GM19239 (cell line): ENCODE measurements around the gene FRAS1.
A peak's percentile ranks its signal among the peaks of the same experiment; 100 is the strongest.

Source experiments
- DNase-seq: peaks from one replicate; pipeline ENCODE4 v3.0.0; 2011; ENCODE audit warnings: low spot score; ENCODE audit not compliant: insufficient read length
- FAIRE-seq: peaks from 2 replicates; lab custom pipeline; 2011; peaks lifted over from hg19 to GRCh38; lab: Jason Lieb, UNC

The FRAS1 gene

GRCh38 chr4:78552389-78553042 lies 495.4 kb downstream of the FRAS1 start:
- FAIRE-seq (peak; percentile 44), DNase-seq (no peak)

GRCh38 chr4:78553043-78553396 lies 495.9 kb downstream of the FRAS1 start:
- no peak for FAIRE-seq
- no peak for DNase-seq

- DNase-seq (no peak), FAIRE-seq (no peak)
These were observed 496.5 kb downstream of the FRAS1 start for GRCh38 chr4:78553529-78554060.

- DNase-seq (no peak), FAIRE-seq (no peak)
These were observed 499.5 kb downstream of the FRAS1 start for GRCh38 chr4:78556665-78557064.

- FAIRE-seq, result no peak
- DNase-seq, result no peak
These were observed 500.7 kb downstream of the FRAS1 start for GRCh38 chr4:78557841-78558240.

- no peak for FAIRE-seq
- DNase-seq, result no peak
These were observed 501.3 kb downstream of the FRAS1 start for GRCh38 chr4:78558410-78558809.

GRCh38 chr4:78560296-78560963 lies 503.3 kb downstream of the FRAS1 start:
- DNase-seq (no peak), FAIRE-seq (no peak)

- FAIRE-seq (no peak), DNase-seq (no peak)
These were observed 504.6 kb downstream of the FRAS1 start for GRCh38 chr4:78561677-78562076.

GRCh38 chr4:78562687-78563086 lies 505.6 kb downstream of the FRAS1 start:
- no peak for DNase-seq
- FAIRE-seq, result no peak

GRCh38 chr4:78565971-78566372 lies 508.8 kb downstream of the FRAS1 start:
- FAIRE-seq (no peak), DNase-seq (no peak)

- DNase-seq, result no peak
- no peak for FAIRE-seq
These were observed 509.8 kb downstream of the FRAS1 start for GRCh38 chr4:78566834-78567499.

- DNase-seq (no peak), FAIRE-seq (no peak)
These were observed 510.5 kb downstream of the FRAS1 start for GRCh38 chr4:78567500-78568060.

- FAIRE-seq (peak; percentile 21), DNase-seq (no peak)
These were observed 511.6 kb downstream of the FRAS1 start for GRCh38 chr4:78568640-78569305.

- FAIRE-seq, result no peak
- DNase-seq, result no peak
These were observed 512.2 kb downstream of the FRAS1 start for GRCh38 chr4:78569306-78569821.

GRCh38 chr4:78570117-78570516 lies 513.0 kb downstream of the FRAS1 start:
- no peak for FAIRE-seq

GRCh38 chr4:78571804-78572203 lies 514.7 kb downstream of the FRAS1 start:
- DNase-seq (no peak), FAIRE-seq (no peak)

More at GRCh38 chr4:78570117-78570516, 513.0 kb downstream of the FRAS1 start:
- no peak for DNase-seq

- FAIRE-seq, result no peak
These were observed 521.7 kb downstream of the FRAS1 start for GRCh38 chr4:78578674-78579425.

GRCh38 chr4:78581618-78582017 lies 524.5 kb downstream of the FRAS1 start:
- FAIRE-seq (no peak), DNase-seq (no peak)

More at GRCh38 chr4:78578674-78579425, 521.7 kb downstream of the FRAS1 start:
- DNase-seq, result no peak

GRCh38 chr4:78584863-78585547 lies 527.9 kb downstream of the FRAS1 start:
- no peak for FAIRE-seq
- DNase-seq, result no peak
